Activated naive CD4-positive, alpha-beta T cell (primary cell): Measurements from ENCODE around the gene ANKS1A.

ENCODE experiments used
- DNase-seq, 4 experiments: peaks; one replicate each; lab custom pipeline; 2025; lab: John Stamatoyannopoulos, UW

Gene ANKS1A

DNA sequence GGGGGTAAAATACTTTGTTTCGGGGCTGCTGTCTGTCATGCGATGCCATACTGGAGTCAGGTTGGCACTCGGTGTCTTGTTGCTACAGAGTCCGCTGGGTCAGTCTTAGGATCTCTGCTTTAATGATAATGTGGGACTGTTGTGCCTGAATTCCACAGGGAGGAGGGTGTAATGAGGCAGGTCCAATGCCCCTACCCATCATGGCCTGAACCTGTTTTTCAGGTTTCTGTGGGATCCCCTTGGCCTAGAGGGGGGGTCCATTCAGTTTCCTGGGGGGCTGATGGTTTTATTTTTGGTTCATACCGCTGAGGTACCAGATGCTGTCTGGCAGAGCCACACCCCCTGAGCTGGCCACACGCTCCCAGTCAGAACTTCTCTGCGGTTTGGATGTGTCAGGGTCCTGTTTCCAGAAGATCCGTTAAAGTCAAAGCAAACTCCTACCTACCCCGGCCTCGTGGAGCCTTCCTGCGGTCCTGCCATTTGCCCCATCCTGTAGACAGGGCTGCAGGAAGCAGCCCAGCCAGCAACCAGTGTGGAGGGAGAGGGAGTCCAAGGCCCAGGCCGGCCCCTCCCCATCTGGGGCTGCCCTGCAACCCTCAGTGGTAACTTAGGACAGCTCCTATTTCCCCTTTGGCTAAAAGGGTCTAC is 182.4 kb downstream of the ANKS1A start:
- DNase-seq, result no peak

DNA sequence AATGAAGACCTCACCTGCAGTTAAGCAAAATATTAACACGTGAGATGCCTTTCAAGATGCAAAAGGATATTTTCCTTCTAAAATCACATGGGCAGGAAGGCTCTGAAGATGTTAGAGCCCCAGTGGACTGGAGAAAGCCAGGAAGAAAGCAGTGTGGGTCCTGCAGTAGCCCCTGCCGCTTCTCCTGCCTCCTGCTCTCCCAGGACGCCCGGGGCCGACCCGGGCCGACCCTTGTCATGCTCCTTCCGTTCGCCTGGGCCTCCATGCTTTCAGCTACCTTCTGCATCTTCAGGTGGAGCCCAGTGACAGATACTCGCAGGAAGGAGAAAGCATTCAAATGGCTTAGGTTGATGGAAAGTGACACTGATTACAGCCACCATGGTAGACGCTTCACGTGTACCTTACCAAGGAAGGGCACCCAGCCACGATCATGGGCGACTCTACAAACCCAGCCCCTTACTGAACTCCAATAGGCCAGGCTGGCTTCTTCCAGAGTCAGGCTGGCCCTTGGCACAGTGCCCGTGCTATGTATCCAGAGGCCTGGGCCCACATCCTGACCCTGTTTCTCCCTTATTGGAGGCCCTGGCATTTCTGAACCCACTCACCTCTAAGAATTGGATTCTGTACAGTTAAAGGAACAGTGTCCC is 183.1 kb downstream of the ANKS1A start:
- DNase-seq, result no peak

DNA sequence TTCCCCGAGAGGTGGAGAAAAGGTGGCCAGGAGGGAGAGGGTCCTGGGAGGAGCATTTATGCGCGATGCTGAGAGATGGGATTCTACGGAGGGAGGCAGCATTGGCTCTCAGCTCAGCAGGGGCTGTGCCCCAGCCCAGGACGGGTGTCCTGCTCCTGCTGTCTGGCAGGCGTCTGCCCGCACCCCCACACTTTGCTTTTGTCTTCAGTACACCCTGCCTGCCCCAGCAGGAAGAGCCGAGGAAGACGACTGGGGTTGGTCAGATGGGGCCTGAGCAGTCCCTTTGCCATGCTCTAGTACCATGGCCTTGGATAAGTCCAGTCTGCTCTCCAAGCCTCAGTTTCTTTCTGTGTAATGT is 183.6 kb downstream of the ANKS1A start:
- no peak for DNase-seq

DNA sequence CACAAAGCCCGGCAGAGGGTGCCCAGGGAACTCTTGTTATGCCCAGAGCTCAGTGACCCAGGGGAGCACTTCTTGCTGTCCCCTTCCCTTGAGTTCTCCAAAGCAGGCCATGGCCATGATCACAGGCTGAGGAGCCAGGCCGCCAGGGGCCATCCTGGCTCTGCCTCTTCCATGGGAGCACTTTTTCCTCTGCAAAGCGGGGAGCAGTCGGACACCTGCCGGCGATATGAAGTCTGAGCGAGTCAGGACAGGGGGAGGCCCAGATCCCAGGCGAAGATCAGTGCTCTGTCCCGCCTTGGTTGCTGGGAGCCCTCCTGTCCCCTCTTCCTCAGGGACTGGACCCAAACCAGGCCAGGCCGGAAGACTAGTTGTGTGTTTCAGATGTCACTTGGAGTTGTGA is 184.2 kb downstream of the ANKS1A start:
- DNase-seq, result no peak

DNA sequence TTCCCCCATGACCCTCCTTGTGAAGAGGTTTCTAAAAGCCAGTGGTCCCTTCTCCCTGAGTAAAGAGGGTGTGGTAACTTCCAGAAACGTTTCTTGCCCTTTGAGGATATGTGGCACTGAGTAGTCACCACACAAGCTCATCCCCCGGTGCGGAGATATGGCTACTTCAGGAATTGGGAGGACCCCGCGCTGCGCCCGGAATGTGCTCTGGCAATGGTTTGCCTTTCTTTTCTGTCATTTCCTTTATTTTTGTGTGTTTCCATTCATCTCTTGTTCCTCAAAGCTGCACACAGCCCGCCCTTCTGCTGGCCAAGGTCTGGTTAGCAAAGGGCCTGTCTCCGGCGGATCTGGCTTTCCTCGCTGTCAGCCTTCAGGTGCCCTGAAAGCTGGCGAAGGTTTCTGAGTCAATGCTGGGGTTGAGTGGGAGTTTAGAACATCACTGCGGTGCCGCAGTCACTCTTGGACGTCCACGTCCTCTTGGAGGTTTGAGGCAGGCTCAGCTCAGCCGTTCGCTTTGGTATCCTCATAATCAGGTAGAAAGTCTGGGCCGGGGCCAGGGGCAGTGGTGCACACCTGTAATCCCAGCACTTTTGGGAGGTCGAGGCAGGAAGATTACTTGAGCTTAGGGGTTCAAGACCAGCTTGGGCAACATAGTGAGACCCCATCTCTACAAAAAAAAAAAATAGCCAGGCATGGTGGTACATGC is 184.9 kb downstream of the ANKS1A start:
- DNase-seq, result no peak

DNA sequence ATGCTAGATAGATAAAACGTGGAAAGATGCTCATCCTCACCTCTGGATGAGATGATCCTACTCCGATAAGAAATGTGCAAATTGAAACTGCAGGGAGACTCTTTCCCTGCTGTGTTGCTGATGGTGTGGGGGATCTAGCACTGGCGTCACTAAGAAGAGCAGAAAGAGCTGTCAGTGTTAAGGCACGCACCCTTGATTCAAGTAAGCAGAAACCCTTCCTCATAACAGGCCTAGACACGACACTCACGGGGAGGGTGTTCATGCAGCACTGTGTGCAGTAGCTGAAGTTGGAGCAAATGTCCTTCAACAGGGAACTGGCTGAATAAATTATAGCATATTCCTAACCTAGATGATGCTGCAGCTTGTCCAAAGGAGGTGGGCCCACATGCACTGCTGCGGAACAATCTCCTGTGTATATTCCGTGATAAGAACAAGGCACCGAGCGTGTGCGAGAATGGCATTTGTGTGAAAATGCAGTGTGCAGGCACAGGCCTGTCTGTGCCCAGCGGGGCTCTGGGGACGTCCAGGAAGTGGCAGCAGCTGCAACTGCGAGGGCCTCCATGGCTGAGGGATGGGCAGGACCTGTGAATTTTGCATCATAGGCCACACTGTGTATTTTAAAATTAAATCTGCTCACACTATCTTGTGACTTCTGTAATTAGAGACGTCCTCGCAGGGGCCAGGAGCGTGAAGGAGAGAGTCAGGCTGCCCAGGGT is 188.1 kb downstream of the ANKS1A start:
- no peak for DNase-seq

DNA sequence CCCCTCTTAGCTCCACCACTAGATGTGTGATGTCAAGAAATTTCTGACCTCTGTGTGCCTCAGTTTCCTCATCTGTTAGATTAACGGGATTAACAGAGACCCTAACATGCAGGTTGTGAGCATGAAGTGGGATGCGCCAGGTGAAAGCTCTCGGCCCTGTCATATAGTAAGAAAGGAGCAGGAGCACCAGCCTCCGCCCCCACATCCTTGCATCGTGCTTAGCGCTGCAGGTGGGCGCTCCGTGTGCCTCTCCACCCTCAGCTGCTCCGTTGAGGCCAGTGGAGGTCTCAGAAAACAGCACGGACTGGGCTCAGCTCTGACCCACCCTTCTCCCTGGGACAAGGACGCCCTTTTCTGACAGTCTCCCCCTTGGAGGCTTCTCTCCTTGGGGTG is 188.7 kb downstream of the ANKS1A start:
- no peak for DNase-seq

DNA sequence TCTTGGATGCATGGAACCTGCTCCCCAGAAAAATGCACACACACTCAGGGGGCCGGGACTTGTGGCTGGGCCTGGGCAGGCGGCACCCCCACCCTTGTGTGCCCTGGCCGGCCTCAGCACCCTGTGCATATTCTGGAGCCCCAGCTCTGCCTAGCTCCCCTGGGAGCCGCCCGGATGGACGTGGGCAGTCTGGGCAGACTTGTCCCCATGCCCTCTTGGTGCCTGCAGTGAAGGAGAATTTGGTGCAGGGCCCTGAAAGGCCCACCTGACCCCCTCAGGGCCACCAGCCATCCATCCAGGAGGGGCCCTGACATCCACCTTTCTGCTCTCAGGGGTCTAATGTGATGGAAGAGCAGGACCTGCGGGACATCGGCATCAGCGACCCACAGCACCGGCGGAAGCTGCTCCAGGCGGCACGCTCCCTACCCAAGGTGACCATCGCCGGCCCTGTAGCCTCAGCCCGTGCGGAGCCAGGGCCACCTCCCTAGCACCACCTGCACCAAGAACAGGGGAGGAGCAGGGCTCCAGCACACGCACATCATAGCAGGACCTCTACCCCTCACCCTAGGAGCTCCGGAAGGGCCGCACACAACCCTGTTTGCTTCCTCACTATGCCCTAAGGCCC is 189.3 kb downstream of the ANKS1A start:
- no peak for DNase-seq

DNA sequence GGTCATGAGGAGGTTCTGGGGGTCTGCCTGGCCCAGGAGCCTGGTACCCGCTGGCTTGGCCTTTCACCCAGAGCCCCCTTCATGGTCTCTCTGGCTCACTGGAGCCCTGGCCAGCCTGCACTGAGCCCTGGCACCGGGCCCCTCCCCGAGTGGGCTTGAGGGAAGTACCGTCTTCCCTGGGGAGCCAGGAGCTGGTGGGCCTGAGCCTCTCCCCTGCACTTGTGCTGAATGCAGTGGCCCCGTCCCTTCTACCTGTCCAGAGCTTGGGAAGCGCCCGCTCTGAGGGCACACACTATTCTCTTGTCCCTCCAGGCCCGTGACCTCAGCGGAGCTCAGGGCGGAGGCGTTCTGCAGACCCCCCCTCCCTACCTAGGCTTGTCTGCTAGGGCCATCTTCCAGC is 189.8 kb downstream of the ANKS1A start:
- no peak for DNase-seq

DNA sequence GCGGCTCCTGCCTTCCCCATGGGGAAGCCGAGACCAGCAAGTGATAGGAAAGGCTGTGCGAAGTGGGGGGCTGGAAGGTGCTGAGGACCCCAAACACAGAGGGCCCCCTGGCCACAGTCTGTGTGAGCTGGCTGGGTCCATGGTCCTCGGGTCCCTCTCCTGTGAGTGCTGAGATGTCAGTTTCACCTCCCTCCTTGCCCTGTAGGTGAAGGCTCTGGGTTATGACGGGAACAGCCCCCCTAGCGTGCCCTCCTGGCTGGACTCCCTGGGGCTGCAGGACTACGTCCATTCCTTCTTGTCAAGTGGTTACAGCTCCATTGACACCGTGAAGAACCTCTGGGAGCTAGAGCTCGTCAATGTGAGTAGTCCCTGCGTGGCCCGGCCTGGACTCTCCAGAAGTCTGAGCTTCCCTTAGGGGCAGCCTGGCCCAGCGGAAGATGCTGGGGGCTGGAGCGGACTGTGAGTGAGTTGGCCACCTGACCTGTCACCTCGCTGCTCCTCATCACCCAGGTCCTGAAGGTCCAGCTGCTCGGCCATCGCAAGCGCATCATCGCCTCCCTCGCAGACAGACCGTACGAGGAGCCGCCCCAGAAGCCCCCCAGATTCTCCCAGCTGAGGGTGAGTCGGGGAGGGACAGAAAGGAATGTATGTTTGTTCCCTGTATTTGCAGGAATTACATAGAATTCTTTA is 190.4 kb downstream of the ANKS1A start:
- no peak for DNase-seq

DNA sequence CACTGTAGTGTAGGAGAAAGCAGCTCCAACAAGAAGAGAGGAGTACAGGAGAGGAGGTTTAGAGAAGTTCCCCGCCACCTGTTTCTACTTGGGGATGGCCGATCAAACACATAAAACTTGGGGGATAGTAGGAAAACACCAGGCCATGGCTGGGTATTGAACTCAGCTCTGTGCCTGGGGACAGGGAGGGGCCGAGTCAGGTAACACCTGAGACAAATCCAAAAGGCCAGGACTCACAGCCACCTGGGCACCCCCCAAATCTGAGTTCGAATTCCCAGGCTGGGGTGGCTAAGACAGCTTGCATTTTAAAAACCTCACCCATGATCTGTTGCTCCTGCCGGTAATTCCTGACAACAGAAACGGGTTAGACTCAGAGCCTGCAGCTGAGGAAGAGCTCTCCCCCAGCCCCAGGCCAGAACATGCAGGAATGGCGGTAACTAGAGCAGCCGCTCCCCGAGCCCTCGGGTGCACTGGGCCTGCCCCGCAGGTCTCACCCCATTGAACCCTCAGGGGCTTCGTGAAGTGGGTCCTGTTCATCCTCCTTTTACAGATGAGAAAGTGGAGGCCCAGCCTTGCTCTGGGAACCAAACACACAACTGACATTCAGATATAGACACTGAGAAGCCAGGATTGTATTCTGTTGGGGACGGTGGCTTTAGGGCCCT is 191.1 kb downstream of the ANKS1A start:
- DNase-seq, result no peak

DNA sequence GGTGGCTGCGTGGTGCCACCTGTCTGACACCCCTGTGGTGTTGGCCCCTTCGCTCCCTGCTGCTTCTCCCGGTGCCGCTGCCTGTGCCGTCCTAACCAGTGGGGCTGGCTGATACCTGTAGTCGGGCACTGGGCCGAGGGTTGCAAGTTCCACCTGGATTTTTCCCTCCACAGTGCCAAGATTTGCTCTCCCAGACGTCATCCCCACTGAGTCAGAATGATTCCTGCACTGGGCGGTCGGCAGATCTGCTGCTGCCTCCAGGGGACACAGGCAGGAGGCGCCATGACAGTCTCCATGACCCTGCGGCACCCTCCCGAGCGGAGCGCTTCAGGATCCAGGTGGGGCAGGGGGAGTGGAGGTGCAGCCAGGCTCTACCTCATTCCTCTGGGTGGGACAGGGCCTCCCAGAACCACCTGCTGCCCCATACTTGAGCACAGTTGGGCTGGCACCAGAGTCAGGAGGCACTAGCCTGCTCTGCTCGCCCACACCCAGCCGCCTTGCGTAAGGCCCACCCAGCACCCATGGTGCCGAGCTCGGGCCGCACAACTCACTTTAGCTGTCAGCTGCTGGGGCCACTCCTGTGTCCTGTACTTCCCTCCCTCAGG is 191.9 kb downstream of the ANKS1A start:
- no peak for DNase-seq

DNA sequence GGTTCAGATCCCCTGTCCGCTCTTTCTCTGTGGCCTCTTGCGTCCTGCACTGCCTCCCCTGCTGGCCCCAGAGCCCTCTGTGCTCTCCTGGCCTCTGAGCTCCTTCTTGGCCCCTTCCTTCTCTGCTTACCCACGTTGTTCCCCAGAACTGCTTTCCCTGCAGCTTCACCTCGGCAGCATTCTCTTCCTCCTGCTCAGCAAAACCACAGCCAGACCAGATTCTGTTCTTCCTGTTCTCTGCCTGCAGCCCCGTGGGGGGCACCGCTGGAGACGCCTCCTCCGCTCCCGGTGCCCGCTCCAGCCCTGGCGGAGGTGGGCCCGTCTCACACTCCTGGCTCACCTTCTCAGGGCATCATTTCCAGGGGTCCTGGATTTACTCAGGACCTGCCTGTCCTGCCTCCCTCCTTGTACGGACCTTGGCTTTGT is 192.4 kb downstream of the ANKS1A start:
- DNase-seq, result no peak

DNA sequence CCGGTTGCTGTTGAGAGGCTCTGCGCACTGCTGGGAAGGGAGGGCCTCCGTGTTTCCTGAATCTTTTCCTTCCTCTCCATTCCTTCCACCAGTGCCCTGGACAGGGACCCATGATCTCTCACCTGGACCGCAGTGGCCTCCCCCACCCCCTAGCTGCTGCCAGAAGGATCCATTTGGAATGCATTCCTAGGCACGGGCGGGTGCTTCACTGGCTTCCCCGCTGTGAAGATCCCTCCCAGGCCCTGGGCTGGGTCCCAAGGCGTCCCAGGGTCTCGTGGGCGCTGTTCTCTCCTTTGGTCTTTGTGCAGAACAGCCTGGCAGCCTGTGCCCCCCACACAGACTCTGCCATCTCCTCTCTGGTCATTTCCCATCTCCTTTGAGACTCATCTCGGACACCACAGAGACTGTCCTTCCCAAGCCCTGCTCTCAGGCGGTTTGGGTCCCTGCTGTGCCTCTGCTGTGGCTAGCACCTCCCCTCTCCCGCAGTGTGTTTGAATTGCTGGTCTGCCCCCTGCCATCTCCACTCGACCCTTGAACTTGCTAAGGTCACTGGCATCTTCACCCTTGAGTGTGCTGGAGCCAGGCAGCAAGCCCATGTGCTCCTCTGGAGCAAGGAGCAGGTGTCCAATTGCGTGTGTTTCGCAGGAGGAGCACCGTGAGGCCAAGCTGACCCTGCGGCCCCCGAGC is 193.1 kb downstream of the ANKS1A start:
- no peak for DNase-seq

DNA sequence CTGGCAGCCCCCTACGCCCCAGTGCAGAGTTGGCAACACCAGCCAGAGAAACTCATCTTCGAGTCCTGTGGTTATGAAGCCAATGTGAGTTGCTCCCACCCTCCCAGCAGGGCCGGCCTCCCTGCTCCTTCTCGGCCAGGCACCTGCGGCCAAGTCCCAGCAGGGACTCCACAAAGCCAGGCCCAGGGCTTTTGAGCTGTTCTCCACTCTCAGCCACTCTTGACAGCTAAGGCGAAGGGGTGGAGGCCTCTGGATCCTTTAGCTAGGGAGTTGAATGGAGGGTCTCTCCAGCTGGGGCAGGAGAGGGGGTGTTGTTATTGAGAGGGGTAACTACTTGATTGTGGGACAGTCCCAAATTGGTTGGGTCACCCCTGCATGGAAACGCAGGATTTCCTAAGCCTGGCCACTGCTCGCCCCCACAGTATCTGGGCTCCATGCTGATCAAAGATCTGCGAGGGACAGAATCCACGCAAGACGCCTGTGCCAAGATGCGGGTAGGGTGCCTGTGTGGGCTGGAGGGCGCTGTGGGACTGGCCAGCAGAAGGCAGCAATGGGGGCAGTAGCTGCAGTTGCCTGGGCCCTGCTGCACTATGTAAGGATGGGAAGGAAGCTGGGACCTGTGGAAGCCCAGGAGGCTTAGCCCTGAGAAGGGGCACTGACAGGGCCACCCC is 193.8 kb downstream of the ANKS1A start:
- no peak for DNase-seq

DNA sequence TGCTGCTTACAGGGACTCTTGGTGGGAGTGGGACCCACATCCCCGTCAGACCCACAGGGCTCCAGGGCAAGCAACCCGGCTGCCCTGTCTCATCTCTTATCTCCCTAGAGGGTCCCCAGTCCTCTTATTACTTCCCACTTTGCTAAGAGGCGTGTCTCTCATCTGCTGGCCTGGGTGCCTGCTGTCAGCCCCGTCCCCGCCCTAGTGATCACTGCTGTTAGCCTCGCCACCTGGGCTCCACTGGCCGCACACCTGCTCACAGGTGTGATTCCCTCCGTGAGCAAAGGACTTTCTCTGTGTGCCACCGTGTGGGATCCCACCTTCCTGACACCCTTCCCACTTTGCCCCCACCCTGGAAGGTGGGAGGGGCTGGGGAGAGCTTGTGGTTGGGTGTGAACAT is 194.5 kb downstream of the ANKS1A start:
- DNase-seq, result no peak

DNA sequence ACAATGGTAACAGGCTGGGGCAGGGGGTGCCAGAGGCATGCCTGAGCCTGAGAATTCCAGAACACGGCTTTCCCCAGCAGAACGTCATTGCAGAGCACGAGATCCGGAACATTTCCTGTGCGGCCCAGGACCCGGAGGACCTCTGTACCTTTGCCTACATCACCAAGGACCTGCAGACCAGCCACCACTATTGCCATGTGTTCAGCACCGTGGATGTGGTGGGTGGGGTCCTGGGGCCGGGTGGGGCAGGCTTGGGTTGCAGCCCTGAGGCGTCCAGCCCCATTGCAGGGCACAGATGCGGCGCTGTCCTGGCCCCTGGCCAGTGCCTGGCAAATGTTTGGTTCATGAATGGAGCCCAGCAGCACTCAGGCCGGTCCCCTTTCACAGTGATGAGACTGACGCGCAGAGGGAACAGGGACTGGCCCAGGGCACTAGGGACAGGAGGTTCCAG is 195.0 kb downstream of the ANKS1A start:
- DNase-seq, result no peak

DNA sequence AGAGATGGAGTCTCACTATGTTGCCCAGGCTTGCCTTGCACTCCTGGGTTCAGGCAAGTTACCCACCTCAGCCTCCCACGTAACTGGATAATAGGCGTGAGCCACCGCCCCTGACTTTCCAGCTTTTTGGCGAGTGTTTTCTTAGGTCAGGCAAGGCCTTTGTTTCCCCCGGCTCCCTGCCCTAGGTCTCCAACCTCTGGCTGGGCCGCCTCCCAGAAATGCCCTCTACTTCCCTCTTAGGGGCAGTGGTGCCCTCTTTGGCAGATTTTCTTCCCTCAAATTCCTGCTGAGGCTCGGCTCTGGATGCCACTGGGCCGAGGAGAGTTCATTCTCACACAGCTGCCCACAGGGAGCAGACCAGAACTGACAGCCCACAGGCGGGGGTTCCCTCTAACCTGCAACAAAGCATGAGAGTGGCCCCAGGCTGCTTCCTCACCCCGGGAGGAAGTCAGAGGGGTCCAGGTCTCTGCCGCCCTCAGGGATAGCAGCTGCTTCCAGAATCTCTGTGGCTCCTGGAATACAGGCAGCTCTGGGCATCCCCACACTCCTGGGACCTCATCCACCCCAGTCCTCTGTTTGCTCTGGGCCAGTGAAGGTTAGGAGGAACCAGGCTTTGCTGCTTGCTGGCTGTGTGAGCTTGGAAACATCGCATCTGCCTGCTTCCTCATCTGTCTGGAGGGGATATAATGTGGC is 195.6 kb downstream of the ANKS1A start:
- DNase-seq, result no peak
